ENCODE data around the gene MMAA.

- no peak for TF ChIP-seq EZH2 (IDR thresholded peaks at IDR 0.05; ENCODE audit: borderline replicate concordance)
- no peak for TF ChIP-seq CTCF (IDR thresholded peaks at IDR 0.05; ENCODE audit: poor library complexity)
These were observed 20.1 kb downstream of the MMAA start for GRCh38 chr4:145639186-145639698.
